Pancreas (tissue), 10 donors: ENCODE measurements around the gene CLDND2. TPM values are rescaled to one million over a fixed set of nuclear protein-coding genes. Genes with fewer than 3 reads are reported as not detected.
A peak's percentile ranks its signal among the peaks of the same experiment; 100 is the strongest.
"Not testable (repeated sequence)": the region's sequence is repeated elsewhere in the genome, so short reads cannot be mapped to it uniquely, and the experiment has no call there.

ENCODE experiments used
- ATAC-seq, 4 donors: fragments of 200-7000 bp; cut with Tn5 transposase; one replicate each; pipeline versions ENCODE4 v1.8.0 to v1.9.1; 2020; ENCODE audit warnings: mild to moderate bottlenecking in 4 of 4, moderate library complexity in 4 of 4
- DNase-seq, 6 donors: peaks; one replicate each; pipeline ENCODE4 v3.0.0-alpha.2; 2020
- FAIRE-seq: peaks from 2 replicates; lab custom pipeline; 2012; peaks lifted over from hg19 to GRCh38; lab: Jason Lieb, UNC
- H3K27ac ChIP-seq, 4 donors: fragments of 200-600 bp; sonication (generic); 1 replicate in 3 of 4; 2 replicates in 1 of 4; pipeline versions ENCODE4 v1.5.0 to v1.8.0; 2020
- H3K27me3 ChIP-seq, 4 donors: fragments of 200-600 bp; one replicate each; pipeline ENCODE4 v1.8.0; 2021
- H3K36me3 ChIP-seq, 3 donors: fragments of 200-600 bp; sonication (generic) in 1 of 3; one replicate each; pipeline versions ENCODE4 v1.5.0 to v1.8.0; 2020 to 2021
- H3K4me1 ChIP-seq, 3 donors: fragments of 200-600 bp; one replicate each; pipeline ENCODE4 v1.8.0; 2021
- H3K4me3 ChIP-seq, 4 donors: fragments of 200-600 bp; sonication (generic) in 2 of 4; one replicate each; pipeline versions ENCODE4 v1.5.0 to v1.8.0; 2020 to 2021
- H3K9me3 ChIP-seq, 4 donors: fragments of 200-600 bp; one replicate each; pipeline ENCODE4 v1.8.0; 2021
- CTCF ChIP-seq, 4 donors: fragments of 200-600 bp; sonication (generic) in 3 of 4; IDR thresholded peaks; one replicate each; pipeline versions ENCODE4 v1.5.0 to v1.8.0; 2021; ENCODE audit warnings: antibody characterized with exemption in 4 of 4
- WGBS, 2 donors: extraction: QIAGEN DNeasy Blood & Tissue Kit; methylation state at CpG; one replicate each; pipeline ENCODE4 v1.1.7; 2013; 5-methylcytosine and 5-hydroxymethylcytosine counted together
- intact Hi-C, 3 donors: fragments of 100-400 bp; cut with DNase I; formaldehyde crosslinking; loops; one replicate each; pipeline versions ENCODE4 v1.11.1 to v1.14.2; 2022
- polyA plus RNA-seq, 2 donors: library from polyadenylated mRNA; stranded (reverse); fragments of 200-250 nt; gene quantifications; one replicate each; pipeline ENCODE4 v1.2.3, GENCODE V29; 2013
- total RNA-seq, 6 donors: library from RNA; stranded (reverse); fragmentation: NEBNext Ultra II Directional in 4 of 6; extraction: Animal tissue kit (Norgen Biotek cat#: 25700) in 4 of 6; gene quantifications; one replicate each; pipeline versions ENCODE4 v1.2.1 to v1.2.4, GENCODE V29; 2021 to 2023
- donor health status: healthy with polysubstance abuse.
- donor health status: DM: no; HTN: no; CAD: no; lungs with moderate emphysema.
- donor health status: DM: no; HTN: no; CAD: no.
- donor health status: control.
- donor health status: control.
- donor health status: Bipolar disorder and iron deficiency.
- donor health status: DM: yes; HTN: yes; CAD: no.
- donor health status: DM: no; HTN: no; CAD: no.
- donor health status: DM: no; HTN: no; CAD: no.
- donor health status: DM: yes; HTN: yes; CAD: no.

CLDND2 gene
- total and polyA plus RNA-seq, 8 donors, result 0.46 to 7.7 (median 0.83) TPM; not detected in 1

DNA sequence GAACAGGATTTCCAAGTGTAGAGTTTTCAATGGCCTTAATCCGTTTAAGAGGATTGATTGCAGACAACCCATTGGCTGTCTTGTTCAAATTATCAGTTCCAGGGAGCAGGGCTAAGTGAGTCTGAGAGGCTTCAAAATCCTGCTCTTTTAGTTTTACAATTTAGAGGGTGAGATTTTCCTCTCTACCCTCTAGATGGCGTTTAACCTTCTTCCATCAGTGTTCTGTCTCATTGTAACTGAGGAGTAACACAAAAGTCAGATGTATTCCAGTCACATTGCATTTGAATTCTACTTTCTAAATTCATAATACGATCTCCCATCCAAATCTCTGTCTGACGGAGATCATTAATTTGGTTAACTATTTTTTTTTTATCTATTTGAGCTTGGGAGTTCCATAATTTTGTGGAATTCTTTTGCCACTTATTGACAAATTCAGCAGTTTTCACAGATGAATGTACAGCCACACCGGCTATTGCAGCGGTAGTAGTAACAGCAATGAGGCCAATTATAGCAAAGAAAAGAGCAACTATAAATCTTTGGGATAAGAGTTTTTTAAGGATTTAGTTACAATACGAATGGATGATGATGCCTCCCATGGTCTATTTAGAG is 29.4 kb upstream of the CLDND2 start:
- Histone ChIP-seq H3K27me3 (no peaks in the 10 kb centered on the region), H3K4me3 (no peak overlapping the region), H3K9me3 (no peaks in the 10 kb centered on the region), H3K36me3 (no peaks in the 10 kb centered on the region), H3K27ac (no peak overlapping the region), H3K4me1 (no peaks in the 10 kb centered on the region)
- intact Hi-C loops, result no loop called here
- no peak for FAIRE-seq
- peak in 3 of 4 donors; percentile 13 to 23 (median 14) for TF ChIP-seq CTCF (IDR thresholded peaks at IDR 0.05)
- 41 to 44% methylated on average over 7 of the region's 7 CpGs for WGBS, 2 donors
- no peak for DNase-seq
- no peak for ATAC-seq

- H3K4me1 ChIP-seq, FAIRE-seq, H3K27me3 ChIP-seq, H3K9me3 ChIP-seq, H3K27ac ChIP-seq, intact Hi-C loops, H3K4me3 ChIP-seq, ATAC-seq, H3K36me3 ChIP-seq, DNase-seq: not testable (repeated sequence)
- WGBS, 2 donors, result 70 to 73% methylated on average over 9 of the region's 9 CpGs
Measured at GRCh38 chr19:51397453-51397852, 28.6 kb upstream of the CLDND2 start.

DNA sequence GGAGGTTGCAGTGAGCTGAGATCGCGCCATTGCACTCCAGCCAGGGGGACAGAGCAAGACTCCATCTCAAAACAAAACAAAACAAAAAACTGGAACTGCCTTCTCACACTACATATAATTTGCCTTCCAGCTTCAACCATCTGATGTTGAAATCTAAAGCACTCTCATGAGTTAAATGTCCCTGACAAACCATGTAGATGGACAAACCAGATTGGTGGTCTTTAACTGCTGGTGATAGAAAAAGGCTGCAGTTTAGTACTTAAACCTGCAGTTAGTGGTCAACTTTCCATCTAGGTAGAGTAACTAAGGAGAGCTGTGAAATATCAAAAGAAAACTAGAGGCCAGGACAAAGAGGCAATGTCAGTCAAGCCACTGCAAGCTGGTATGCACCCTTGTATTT is 27.4 kb upstream of the CLDND2 start:
- no peaks in the 10 kb centered on the region for H3K27me3 ChIP-seq
- H3K4me3 ChIP-seq, result no peak overlapping the region
- no peak for FAIRE-seq
- H3K36me3 ChIP-seq, result no peaks in the 10 kb centered on the region
- WGBS, 2 donors, result 96 to 98% methylated on average over 2 of the region's 2 CpGs
- ATAC-seq, result no peak
- no peak overlapping the region for H3K27ac ChIP-seq
- intact Hi-C loops, result no loop called here
- no peaks in the 10 kb centered on the region for H3K4me1 ChIP-seq
- no peaks in the 10 kb centered on the region for H3K9me3 ChIP-seq
- TF ChIP-seq CTCF (IDR thresholded peaks at IDR 0.05), result no peak
- no peak for DNase-seq

DNA sequence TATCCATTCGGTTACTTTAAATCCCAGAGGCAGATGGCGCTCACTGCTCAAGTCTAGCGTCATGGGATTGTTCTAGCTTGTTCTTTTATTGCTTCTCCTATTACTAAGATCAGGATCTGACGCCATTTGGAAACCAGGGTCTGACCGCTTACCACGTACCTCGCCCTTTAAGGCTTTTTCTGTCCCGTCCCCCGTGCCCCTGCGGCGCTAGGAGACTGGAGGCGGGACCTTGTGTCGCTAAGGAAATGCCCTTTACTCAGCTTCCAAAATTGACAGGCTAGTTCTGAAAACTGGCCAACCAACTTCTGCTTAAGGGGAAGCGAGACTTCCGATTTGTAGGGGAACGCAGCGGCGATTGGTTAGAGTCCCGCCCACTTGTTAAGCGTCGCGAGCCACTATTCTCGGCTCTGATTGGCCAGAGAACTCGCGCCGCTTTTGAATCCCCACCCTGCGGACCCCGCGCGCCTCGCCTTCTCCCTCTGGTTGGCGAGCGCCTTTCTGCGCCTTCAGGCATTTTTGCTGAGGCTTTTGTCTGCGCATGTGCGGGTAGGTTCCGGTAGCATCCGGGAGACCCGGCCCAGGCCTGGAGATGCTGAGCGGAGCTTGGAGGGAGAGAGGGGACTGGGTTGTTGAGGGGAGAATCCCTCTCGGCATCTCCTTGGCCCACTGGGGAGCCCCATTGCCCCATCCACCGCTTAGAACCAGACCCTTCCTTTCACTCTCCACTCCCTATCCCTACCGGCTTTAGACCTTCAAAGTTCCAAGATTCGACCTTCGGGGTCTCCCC is 25.4 kb upstream of the CLDND2 start:
- H3K36me3 ChIP-seq, result no peaks in the 10 kb centered on the region
- no peaks in the 10 kb centered on the region for H3K9me3 ChIP-seq
- no peak for TF ChIP-seq CTCF (IDR thresholded peaks at IDR 0.05)
- no peaks in the 10 kb centered on the region for H3K27me3 ChIP-seq
- H3K27ac ChIP-seq, result peak overlapping the region in 3 of 4 donors; percentile 12 to 70 (median 62)
- peak overlapping the region in 2 of 4 donors; percentile 38 to 43 for H3K4me3 ChIP-seq
- DNase-seq, result peak; percentile 81 to 95 (median 92)
- ATAC-seq, result peak; percentile 97 to 99 (median 99)
- peak; percentile 93 for FAIRE-seq
- 2% methylated on average over 45 of the region's 45 CpGs for WGBS, 2 donors
- intact Hi-C loops, result no loop called here
- no peaks in the 10 kb centered on the region for H3K4me1 ChIP-seq

- FAIRE-seq (no peak), DNase-seq (no peak), ATAC-seq (no peak)
- no peak for TF ChIP-seq CTCF (IDR thresholded peaks at IDR 0.05)
- Histone ChIP-seq H3K27me3 (no peaks in the 10 kb centered on the region), H3K4me1 (no peaks in the 10 kb centered on the region), H3K4me3 (no peak overlapping the region), H3K36me3 (no peaks in the 10 kb centered on the region), H3K27ac (no peak overlapping the region), H3K9me3 (no peaks in the 10 kb centered on the region)
- intact Hi-C loops, result no loop called here
- 68 to 90% methylated on average over 1 of the region's 1 CpG for WGBS, 2 donors
Measured at GRCh38 chr19:51392701-51393100, 23.9 kb upstream of the CLDND2 start.
